ENCODE measurements around the gene HACE1.

HACE1 gene

DNA sequence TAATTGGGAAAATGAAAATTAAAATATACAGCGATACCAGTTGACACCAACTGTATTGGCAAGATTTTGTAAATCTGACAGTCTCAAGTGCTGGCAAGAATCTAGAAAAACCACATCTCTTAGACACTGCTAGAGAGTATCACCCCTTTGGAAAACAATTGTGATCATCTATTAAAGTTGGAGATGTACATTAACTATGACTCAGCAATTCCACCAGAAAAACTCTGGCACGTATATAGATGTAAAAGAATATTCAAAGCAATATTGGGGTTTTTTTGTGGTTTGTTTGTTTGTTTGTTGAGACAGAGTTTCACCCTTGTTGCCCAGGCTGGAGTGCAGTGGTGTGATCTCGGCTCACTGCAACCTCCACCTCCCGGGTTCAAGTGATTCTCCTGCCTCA lies 142.9 kb downstream of the HACE1 start:
- H3K4me3 ChIP-seq (ENCODE audit: low read depth, low read length) = no peak overlapping the region
- DNase-seq (ENCODE audit: low read depth, low spot score) = no peak
- TF ChIP-seq, protein P1, sequence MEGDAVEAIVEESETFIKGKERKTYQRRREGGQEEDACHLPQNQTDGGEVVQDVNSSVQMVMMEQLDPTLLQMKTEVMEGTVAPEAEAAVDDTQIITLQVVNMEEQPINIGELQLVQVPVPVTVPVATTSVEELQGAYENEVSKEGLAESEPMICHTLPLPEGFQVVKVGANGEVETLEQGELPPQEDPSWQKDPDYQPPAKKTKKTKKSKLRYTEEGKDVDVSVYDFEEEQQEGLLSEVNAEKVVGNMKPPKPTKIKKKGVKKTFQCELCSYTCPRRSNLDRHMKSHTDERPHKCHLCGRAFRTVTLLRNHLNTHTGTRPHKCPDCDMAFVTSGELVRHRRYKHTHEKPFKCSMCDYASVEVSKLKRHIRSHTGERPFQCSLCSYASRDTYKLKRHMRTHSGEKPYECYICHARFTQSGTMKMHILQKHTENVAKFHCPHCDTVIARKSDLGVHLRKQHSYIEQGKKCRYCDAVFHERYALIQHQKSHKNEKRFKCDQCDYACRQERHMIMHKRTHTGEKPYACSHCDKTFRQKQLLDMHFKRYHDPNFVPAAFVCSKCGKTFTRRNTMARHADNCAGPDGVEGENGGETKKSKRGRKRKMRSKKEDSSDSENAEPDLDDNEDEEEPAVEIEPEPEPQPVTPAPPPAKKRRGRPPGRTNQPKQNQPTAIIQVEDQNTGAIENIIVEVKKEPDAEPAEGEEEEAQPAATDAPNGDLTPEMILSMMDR (IDR thresholded peaks at IDR 0.05; ENCODE audit: low read depth, low read length) = no peak
- in situ Hi-C loops (cut with HindIII; ENCODE audit: low sequenced_read_pairs) = no loop called here

- in situ Hi-C loops (cut with HindIII; ENCODE audit: low sequenced_read_pairs) = no loop called here
- TF ChIP-seq, protein P1 (IDR thresholded peaks at IDR 0.05; ENCODE audit: low read depth, low read length) = no peak
- DNase-seq (ENCODE audit: low read depth, low spot score) = no peak
- H3K4me3 ChIP-seq (ENCODE audit: low read depth, low read length) = no peak overlapping the region
Observed at GRCh38 chr6:104714796-104715195, 144.9 kb downstream of the HACE1 start.

DNA sequence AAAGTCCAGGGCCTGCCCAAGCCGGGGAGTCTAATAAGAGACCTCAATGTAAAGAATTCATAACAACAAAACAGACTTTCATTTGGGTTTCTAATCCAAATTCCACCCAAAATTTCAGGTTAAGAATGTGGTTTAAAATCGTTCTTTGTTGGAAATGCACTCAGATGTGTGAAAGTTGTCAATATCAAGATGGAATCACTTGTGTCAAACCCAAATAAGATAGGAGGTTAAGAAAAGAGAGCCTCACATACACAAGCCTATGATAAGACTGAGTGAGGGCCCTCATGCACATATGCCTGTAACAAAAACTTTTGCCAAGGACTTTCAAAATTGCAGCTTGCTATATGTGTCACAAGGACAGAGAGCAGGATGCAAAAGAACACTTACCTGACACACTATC lies 145.7 kb downstream of the HACE1 start:
- no peak overlapping the region for H3K4me3 ChIP-seq (ENCODE audit: low read depth, low read length)
- in situ Hi-C loops (cut with HindIII; ENCODE audit: low sequenced_read_pairs) = no loop called here
- TF ChIP-seq, protein P1 (IDR thresholded peaks at IDR 0.05; ENCODE audit: low read depth, low read length) = no peak
- no peak for DNase-seq (ENCODE audit: low read depth, low spot score)

DNA sequence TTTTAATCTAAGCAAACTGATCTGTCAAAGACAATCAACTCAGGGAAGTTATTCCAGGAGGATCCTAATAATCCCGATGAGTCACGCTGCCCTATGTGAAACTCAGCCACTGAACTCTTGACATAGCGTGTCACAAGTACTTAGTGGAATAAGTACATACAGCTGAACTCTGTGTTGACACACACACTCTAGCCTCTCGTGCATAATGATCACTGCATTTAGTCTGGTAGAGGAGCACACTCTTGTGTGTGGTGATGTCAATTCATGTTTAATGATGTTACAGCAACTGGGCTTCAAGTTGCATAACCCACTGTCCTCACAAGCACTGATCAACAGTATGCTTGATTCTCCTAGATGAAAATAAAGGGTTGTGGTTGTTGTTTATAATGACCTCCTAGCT lies 148.3 kb downstream of the HACE1 start:
- TF ChIP-seq, protein P1 (IDR thresholded peaks at IDR 0.05; ENCODE audit: low read depth, low read length) = no peak
- peak; percentile 46 for DNase-seq (ENCODE audit: low read depth, low spot score)
- H3K4me3 ChIP-seq (ENCODE audit: low read depth, low read length) = no peak overlapping the region
- in situ Hi-C loops (cut with HindIII; ENCODE audit: low sequenced_read_pairs) = no loop called here

DNA sequence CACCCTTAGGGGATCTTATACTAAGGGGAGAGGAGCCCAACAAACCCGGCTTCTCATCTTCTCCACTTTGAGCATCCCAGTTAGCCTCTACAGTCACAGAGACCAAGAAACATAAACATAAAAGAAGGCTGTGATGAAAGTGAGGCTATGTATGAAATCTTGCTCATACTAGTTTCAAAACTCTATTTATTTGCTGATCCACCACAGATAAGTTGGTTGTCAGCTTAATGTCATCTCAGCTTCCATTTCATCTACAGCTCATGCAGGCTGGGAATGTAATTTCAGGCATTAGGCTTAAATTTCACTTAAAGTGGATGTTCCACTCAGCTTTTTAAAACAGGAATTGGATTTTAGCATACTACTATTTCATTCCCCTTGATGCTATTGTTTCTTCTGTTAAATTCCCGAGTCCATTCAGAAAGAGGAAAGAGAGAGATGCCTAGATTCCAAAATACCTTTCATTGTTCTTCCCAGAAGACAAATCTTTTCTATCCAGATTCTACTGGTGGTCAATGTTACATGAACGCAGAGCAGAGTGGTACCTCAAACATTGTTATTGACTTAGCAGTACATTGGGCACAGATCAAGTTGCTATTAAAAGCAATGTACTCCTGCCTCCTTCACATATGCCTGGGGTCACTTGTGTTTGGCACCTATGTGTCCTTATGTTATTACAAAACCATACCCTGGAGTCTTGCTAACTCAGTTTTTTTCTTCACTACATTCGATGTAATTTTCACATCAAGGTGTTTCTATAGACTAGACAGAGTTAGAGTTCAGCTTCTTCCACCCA lies 149.0 kb downstream of the HACE1 start:
- H3K4me3 ChIP-seq (ENCODE audit: low read depth, low read length) = no peak overlapping the region
- TF ChIP-seq, protein P1 (IDR thresholded peaks at IDR 0.05; ENCODE audit: low read depth, low read length) = no peak
- in situ Hi-C loops (cut with HindIII; ENCODE audit: low sequenced_read_pairs) = no loop called here
- no peak for DNase-seq (ENCODE audit: low read depth, low spot score)

DNA sequence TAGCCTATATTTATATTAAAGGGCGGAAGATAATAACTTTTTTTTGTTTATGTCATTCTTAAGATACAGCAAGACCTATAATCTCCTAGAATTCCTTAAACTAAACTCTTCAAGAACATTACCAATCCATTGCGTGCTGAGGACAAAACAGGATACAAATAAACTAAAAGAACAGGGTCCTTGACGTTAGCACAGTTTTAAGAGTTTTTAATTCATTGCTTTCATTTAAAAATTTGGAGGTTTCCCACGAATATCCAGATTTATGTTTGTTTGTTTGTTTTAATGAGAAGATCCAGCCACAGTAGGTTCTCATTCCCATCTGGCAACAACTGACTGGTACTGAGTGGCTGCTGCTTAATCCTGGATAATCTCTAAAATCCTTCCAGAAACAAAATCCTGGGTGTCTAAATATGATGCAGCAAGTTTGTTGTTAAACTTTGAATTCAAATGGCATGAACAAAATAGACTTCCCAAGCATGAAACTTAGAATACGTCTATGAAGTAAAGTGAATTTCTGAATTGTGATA lies 153.7 kb downstream of the HACE1 start:
- TF ChIP-seq, protein P1 (IDR thresholded peaks at IDR 0.05; ENCODE audit: low read depth, low read length) = no peak
- DNase-seq (ENCODE audit: low read depth, low spot score) = no peak
- in situ Hi-C loops (cut with HindIII; ENCODE audit: low sequenced_read_pairs) = no loop called here
- H3K4me3 ChIP-seq (ENCODE audit: low read depth, low read length) = no peak overlapping the region
